GM19043 (cell line): ENCODE data around the gene COL12A1.

Experiments used
- ATAC-seq: cut with Tn5 transposase; IDR thresholded peaks from one replicate; pipeline ENCODE4 v1.9.1; 2021; ENCODE audit warnings: low read depth; ENCODE audit not compliant: unreplicated experiment

COL12A1 gene

GRCh38 chr6:75205776-75206575 lies at the start of gene COL12A1:
TSS of gene COL12A1 (minus strand) at chr6:75206053. CDS start at chr6:75202792, 3,261 bp downstream.
- no peak for ATAC-seq

GRCh38 chr6:75250552-75250951 lies 44.7 kb upstream of the COL12A1 start:
- ATAC-seq: no peak

GRCh38 chr6:75249837-75250236 lies 44.0 kb upstream of the COL12A1 start:
- ATAC-seq: no peak

GRCh38 chr6:75246386-75246785 lies 40.5 kb upstream of the COL12A1 start:
- ATAC-seq: no peak

- no peak for ATAC-seq
These were observed 38.3 kb upstream of the COL12A1 start for GRCh38 chr6:75244063-75244584.

GRCh38 chr6:75243333-75244062 lies 37.6 kb upstream of the COL12A1 start, which contains the start of gene COX7A2:
TSS of gene COX7A2 (minus strand) at chr6:75243801. CDS start at chr6:75243734, 67 bp downstream.
- ATAC-seq: peak; percentile 95

- ATAC-seq: no peak
These were observed 30.8 kb upstream of the COL12A1 start for GRCh38 chr6:75236630-75237029.

GRCh38 chr6:75235271-75235670 lies 29.4 kb upstream of the COL12A1 start:
- ATAC-seq: no peak

GRCh38 chr6:75234126-75234865 lies 28.4 kb upstream of the COL12A1 start:
- ATAC-seq: no peak

- no peak for ATAC-seq
These were observed 27.3 kb upstream of the COL12A1 start for GRCh38 chr6:75233092-75233615.

- no peak for ATAC-seq
These were observed 24.9 kb upstream of the COL12A1 start for GRCh38 chr6:75230484-75231325.

GRCh38 chr6:75224303-75224926 lies 18.6 kb upstream of the COL12A1 start:
- ATAC-seq: no peak

- no peak for ATAC-seq
These were observed 17.6 kb upstream of the COL12A1 start for GRCh38 chr6:75223428-75223827.

GRCh38 chr6:75222261-75222660 lies 16.4 kb upstream of the COL12A1 start:
- no peak for ATAC-seq

- no peak for ATAC-seq
These were observed 15.3 kb upstream of the COL12A1 start for GRCh38 chr6:75221116-75221515.

GRCh38 chr6:75220357-75220756 lies 14.5 kb upstream of the COL12A1 start:
- ATAC-seq: no peak

- ATAC-seq: no peak
These were observed 13.4 kb upstream of the COL12A1 start for GRCh38 chr6:75219263-75219662.

- no peak for ATAC-seq
These were observed 11.3 kb upstream of the COL12A1 start for GRCh38 chr6:75217193-75217592.

- no peak for ATAC-seq
These were observed 9.4 kb upstream of the COL12A1 start for GRCh38 chr6:75215291-75215690.
